ENCODE measurements around the gene SPATA6. TPM values are rescaled to one million over a fixed set of nuclear protein-coding genes. Genes with fewer than 3 reads are reported as not detected.

Gene SPATA6
- total and polyA plus RNA-seq, 2 of the 13 experiments (the other 11 are each of a cell fraction or from before 2014, with no cell fraction given): 0.81 to 3.3 TPM

DNA sequence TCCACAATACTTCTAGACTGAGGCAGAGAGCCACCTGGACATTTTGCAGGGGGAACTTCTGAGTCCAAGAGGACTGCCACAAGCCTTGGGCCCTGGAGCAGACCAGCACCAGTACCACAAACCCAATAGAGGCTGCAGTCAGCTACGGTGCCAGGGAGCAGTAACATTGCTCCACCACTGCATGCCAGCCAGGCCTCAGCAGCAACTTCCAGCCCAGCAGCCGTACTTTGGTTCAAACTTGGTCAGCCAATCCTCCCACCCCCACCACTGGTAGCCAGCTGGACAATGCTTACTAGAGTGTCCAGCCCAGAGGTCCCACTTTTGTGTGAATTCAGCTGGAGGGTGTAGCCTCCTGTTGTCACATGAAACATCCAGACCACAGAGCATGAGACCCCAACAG lies 142.1 kb downstream of the SPATA6 start:
- no TSS peak for BruUV-seq (replicated peaks)
- Histone ChIP-seq H3K4me1 (ENCODE audit: insufficient read depth, low read length) (no peaks in the 10 kb centered on the region), H2AFZ (ENCODE audit: low read length) (no peak overlapping the region), H3K4me2 (ENCODE audit: low read depth, low read length) (no peak overlapping the region), H3K4me3 (replicated peaks in 1 of 3; ENCODE audit: insufficient read depth in 1 of 3, low read depth in 2 of 3, low read length in 3 of 3) (no peak overlapping the region), H3K27ac (ENCODE audit: extremely low read length, insufficient read depth, low read length) (no peak overlapping the region), H3K27me3 (ENCODE audit: control insufficient read depth in 1 of 2, insufficient read depth in 2 of 2, low read length in 2 of 2) (no peaks in the 10 kb centered on the region), H4K20me1 (ENCODE audit: insufficient read depth, low read length) (no peaks in the 10 kb centered on the region), H3K9ac (ENCODE audit: insufficient read depth, low read depth, low read length) (no peak overlapping the region), H3K9me3 (ENCODE audit: low read length) (peaks cover 19% of the 10 kb centered on the region), H3K79me2 (ENCODE audit: insufficient read depth, low read length) (no peaks in the 10 kb centered on the region), H3K36me3 (replicated peaks in 1 of 2; ENCODE audit: control insufficient read depth in 1 of 2, insufficient read depth in 2 of 2, low read length in 2 of 2) (no peaks in the 10 kb centered on the region)
- ChIA-PET CTCF (ENCODE audit: low intra/inter-chr PET ratio, low total read pairs) (no interaction called here), POLR2A (no interaction called here)
- FAIRE-seq: no peak
- no peak for ATAC-seq
- DNase-seq (ENCODE audit: low spot score): no peak
- in situ Hi-C loops (cut with HindIII; ENCODE audit: extremely low pct_ligation_motif_present, low pct_unique_long_range_greater_than_20kb) (no loop called here), intact Hi-C loops (cut with micrococcal nuclease; ENCODE audit: unreplicated experiment) (no loop called here)
- whole genome bisulfite sequencing (ENCODE audit: low lambda C conversion rate): 80% methylated on average over 1 of the region's 2 CpGs
- TF ChIP-seq, protein P1, sequence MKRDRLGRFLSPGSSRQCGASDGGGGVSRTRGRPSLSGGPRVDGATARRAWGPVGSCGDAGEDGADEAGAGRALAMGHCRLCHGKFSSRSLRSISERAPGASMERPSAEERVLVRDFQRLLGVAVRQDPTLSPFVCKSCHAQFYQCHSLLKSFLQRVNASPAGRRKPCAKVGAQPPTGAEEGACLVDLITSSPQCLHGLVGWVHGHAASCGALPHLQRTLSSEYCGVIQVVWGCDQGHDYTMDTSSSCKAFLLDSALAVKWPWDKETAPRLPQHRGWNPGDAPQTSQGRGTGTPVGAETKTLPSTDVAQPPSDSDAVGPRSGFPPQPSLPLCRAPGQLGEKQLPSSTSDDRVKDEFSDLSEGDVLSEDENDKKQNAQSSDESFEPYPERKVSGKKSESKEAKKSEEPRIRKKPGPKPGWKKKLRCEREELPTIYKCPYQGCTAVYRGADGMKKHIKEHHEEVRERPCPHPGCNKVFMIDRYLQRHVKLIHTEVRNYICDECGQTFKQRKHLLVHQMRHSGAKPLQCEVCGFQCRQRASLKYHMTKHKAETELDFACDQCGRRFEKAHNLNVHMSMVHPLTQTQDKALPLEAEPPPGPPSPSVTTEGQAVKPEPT (CRISPR knock-in tag; IDR thresholded peaks at IDR 0.05; ENCODE audit: low read depth): no peak
- TF ChIP-seq ZNF260 (CRISPR knock-in tag; IDR thresholded peaks at IDR 0.05; ENCODE audit: borderline replicate concordance, low read depth): no peak
- TF ChIP-seq ZBTB21 (CRISPR knock-in tag; IDR thresholded peaks at IDR 0.05): no peak
- no peak for TF ChIP-seq PRDM10 (CRISPR knock-in tag; IDR thresholded peaks at IDR 0.05; ENCODE audit: low read depth)
- no peak for TF ChIP-seq RFX5 (IDR thresholded peaks at IDR 0.05; ENCODE audit: low read depth, low read length)
- no peak for TF ChIP-seq REXO4 (CRISPR knock-in tag; IDR thresholded peaks at IDR 0.05; ENCODE audit: borderline replicate concordance)
- TF ChIP-seq ZUFSP (CRISPR knock-in tag; IDR thresholded peaks at IDR 0.05; ENCODE audit: borderline replicate concordance): no peak
- TF ChIP-seq MIER3 (CRISPR knock-in tag; IDR thresholded peaks at IDR 0.05; ENCODE audit: borderline replicate concordance): no peak
- TF ChIP-seq NFATC3 (CRISPR knock-in tag; IDR thresholded peaks at IDR 0.05): no peak
- no peak for TF ChIP-seq ZNF782 (CRISPR knock-in tag; IDR thresholded peaks at IDR 0.05; ENCODE audit: borderline replicate concordance)
- no peak for TF ChIP-seq ZNF672 (CRISPR knock-in tag; IDR thresholded peaks at IDR 0.05)
- no peak for TF ChIP-seq HOXA9 (CRISPR knock-in tag; IDR thresholded peaks at IDR 0.05; ENCODE audit: borderline replicate concordance)
- TF ChIP-seq, protein P2, sequence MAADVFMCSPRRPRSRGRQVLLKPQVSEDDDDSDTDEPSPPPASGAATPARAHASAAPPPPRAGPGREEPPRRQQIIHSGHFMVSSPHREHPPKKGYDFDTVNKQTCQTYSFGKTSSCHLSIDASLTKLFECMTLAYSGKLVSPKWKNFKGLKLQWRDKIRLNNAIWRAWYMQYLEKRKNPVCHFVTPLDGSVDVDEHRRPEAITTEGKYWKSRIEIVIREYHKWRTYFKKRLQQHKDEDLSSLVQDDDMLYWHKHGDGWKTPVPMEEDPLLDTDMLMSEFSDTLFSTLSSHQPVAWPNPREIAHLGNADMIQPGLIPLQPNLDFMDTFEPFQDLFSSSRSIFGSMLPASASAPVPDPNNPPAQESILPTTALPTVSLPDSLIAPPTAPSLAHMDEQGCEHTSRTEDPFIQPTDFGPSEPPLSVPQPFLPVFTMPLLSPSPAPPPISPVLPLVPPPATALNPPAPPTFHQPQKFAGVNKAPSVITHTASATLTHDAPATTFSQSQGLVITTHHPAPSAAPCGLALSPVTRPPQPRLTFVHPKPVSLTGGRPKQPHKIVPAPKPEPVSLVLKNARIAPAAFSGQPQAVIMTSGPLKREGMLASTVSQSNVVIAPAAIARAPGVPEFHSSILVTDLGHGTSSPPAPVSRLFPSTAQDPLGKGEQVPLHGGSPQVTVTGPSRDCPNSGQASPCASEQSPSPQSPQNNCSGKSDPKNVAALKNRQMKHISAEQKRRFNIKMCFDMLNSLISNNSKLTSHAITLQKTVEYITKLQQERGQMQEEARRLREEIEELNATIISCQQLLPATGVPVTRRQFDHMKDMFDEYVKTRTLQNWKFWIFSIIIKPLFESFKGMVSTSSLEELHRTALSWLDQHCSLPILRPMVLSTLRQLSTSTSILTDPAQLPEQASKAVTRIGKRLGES (CRISPR knock-in tag; IDR thresholded peaks at IDR 0.05; ENCODE audit: borderline replicate concordance): no peak
- TF ChIP-seq XBP1 (CRISPR knock-in tag; IDR thresholded peaks at IDR 0.05): no peak
- no peak for TF ChIP-seq SNAPC5 (CRISPR knock-in tag; IDR thresholded peaks at IDR 0.05; ENCODE audit: borderline replicate concordance)

Data from HepG2 (cell line).